HG03565 (cell line): ENCODE measurements around the gene CNIH3.
A peak's percentile ranks its signal among the peaks of the same experiment; 100 is the strongest.

Experiments used
- ATAC-seq: cut with Tn5 transposase; IDR thresholded peaks from one replicate; pipeline ENCODE4 v1.9.1; 2021; ENCODE audit warnings: mild to moderate bottlenecking, moderate library complexity; ENCODE audit not compliant: unreplicated experiment

The CNIH3 gene

DNA sequence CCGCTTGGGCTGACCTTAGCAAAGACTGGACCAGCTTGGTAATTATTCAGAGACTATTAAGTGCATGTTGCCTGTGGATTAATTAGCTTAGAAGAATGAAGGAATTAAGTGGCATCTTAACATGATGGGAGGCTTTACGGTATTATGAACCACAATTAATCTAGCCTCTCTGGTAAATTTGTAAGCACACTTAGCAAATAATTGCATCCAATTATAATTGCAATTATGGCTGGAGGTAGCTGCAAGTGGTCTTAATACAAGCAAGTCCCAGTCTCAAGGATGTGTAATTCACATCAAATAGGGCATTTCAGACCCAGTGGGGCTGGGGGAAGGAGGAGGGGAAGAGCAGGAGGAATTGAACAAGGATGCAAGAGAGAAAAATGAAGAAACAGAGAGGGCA lies 151.6 kb downstream of the CNIH3 start:
- ATAC-seq = no peak

DNA sequence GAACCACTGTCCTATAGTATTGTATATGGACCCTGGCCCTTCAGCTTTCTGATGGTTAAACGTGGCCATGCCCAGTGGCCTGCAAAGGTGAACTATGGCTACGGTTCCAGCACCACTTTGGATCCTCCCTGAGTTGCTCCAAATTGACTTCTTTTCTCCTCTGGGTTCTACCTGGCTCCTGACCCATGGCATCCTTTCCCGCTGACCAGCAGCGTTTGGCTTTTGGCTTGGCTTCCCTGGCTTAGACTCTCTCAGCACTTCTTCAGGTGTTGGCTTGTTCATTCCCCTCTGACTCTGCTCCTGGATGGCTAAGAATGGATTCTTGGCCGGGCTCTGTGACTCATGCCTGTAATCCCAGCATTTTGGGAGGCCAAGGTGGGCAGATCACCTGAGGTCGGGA lies 152.9 kb downstream of the CNIH3 start:
- ATAC-seq = no peak

- no peak for ATAC-seq
These were observed 153.6 kb downstream of the CNIH3 start for GRCh38 chr1:224769452-224770335.

DNA sequence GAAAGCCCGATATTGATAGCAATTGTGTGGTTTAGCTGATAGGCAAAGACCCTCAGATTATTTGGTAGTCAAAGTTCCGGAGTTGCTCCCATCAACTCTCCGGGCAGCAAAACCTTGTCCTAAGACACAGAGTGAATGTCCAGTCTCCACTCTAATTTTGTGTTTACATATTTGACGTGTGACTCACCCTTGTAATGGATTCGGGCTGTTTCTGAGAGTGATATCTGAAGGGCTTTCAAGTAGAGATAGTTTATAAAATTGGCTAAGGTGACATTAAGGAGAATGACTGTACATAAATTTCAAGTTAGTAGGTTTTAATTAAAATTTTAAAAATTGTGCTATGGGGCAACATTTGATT lies 154.2 kb downstream of the CNIH3 start:
- no peak for ATAC-seq

GRCh38 chr1:224773646-224774045 lies 157.5 kb downstream of the CNIH3 start:
- ATAC-seq = no peak

GRCh38 chr1:224774378-224774777 lies 158.3 kb downstream of the CNIH3 start:
- no peak for ATAC-seq

DNA sequence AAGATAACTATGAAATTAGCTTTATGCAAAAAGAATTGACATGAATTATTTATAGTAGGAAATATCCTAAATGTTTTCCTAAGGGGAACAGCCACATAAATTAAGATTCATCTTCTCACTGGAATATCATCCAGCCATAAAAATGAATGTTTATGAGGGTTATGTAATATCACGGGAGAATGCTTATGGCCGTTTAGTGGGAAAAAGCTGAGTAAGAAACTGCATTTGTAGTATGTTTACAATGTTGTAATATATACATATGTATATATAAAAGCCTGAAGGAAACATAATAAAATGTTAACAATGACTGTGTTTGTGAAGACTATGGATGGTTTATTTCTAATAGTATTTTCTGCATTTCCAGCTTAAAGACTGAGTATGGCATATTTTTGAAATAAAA lies 161.1 kb downstream of the CNIH3 start:
- ATAC-seq = no peak

DNA sequence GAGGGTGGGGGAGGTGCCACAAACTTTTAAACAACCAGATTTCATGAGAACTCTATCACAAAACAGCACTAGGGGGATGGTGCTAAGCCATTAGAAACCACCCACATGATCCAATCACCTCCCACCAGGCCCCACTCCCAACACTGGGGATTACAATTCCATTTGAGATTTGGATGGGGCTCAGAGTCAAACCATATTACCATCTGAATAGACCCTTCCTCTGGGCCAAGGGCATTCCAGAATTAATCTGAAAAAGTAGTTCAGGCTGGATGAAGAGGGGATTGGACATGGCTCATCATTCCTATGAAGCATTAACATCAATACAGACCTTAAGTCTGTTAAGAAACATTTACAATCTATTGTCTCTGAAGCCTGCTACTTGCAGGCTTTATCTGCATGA lies 163.4 kb downstream of the CNIH3 start:
- no peak for ATAC-seq

GRCh38 chr1:224780736-224781135 lies 164.6 kb downstream of the CNIH3 start:
- no peak for ATAC-seq

DNA sequence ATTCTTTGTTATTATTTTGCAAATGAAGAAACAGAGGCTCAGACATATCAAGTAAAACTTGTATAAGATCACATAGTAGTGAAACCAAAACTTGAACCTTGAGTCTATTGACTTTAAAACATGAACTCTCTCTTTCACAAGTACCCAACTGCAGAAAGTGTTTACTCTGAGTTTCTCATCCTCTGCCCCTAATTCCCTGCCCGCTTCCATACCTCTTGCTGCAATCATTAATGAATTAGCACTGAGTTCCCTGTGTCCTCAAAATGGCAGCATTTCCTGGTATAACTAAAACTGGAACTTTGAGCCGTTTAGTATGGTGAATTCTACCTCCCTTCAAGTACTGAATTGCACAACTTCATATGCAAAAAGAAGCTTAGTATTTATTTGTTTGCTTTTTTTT lies 165.7 kb downstream of the CNIH3 start:
- ATAC-seq = no peak

DNA sequence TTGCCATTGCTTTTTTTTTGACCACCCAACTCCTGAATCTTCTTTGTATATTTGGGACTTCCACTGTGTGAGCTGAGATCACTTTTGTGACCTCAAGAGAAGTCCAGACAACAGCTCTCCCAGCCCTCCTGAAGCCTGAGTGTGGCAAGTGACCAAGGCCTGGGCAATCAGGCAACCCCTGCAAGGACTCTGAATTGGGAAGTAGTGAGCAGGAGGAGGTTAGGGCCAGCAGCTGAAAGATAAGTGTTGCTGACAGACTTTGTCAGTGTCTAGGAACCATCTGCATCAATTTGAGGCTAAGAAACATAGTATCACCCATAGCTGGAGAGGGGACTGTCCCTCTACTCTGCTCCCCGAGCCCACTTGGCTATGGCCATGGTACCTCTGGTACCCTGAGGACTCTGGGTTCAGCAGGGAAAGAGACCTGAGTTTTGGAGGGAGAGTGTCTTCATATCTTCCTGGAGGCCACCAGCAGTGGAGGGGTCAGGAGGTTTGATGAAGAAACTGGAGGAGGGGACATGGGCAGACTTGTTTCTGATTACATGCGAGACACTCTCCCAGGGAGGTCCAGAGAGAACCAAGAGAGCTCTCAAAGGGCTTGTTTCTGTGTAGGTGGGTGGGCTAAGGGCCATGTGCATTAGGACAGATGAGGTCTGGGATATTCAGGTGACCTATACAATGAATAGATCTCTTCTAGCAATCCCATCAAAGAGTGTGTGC lies 166.3 kb downstream of the CNIH3 start:
- ATAC-seq = no peak

GRCh38 chr1:224783006-224783651 lies 167.0 kb downstream of the CNIH3 start:
- ATAC-seq = peak; percentile 58

GRCh38 chr1:224784265-224785039 lies 168.3 kb downstream of the CNIH3 start:
- no peak for ATAC-seq

- ATAC-seq = no peak
These were observed 168.9 kb downstream of the CNIH3 start for GRCh38 chr1:224785040-224785328.

DNA sequence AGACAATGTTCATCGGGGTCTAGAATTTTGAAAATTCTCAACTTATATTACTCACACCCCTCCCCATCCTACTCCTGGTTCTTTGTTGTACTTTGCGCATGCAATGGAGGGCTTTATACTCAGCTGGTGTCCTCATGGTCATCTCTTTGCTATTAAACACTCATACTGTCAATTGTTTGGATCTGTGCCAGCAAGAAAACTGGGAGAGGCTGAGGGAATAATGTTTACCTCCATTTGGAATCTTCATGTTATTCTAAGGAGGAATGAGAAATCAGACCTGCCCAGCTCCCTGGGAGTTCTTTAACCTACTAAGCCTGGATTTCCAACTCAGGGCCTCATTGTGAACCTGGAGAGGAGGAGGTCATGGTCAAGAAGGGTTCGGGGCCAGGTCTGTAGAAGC lies 169.5 kb downstream of the CNIH3 start:
- ATAC-seq = no peak

DNA sequence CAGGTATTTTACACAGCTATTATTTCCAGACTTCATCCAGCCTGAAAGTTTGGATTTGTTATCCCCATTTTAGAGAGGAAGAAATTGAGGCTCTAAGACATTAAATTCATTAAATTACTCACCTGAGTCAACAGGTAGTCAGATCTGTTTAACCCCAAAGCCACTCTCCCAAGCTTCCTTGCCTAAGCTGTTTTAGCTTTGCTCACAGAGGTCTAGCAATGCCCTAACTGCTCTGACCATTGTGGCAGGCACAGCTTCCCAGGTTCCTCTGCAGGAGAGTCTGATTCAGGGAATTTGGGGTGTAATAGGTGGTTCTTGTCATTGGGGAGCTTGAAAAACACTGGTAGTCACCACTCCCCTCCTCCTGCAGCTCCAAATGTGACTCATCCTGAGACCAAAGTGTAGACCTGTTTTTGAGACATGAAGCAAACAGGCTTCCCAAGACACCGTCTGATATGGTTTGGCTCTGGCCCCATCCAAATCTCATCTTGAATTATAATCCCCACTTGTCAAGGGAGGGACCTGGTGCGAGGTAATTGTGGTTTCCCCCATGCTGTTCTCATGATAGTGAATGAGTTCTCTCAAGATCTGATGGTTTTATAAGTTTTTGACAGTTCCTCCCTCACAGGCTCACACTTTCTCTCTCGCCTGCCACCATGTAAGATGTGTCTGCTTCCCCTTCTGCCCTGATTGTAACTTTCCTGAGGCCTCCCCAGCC lies 170.6 kb downstream of the CNIH3 start:
- no peak for ATAC-seq

- no peak for ATAC-seq
These were observed 173.2 kb downstream of the CNIH3 start for GRCh38 chr1:224789311-224789710.
